Tibial nerve (tissue), 4 donors: Measurements from ENCODE around the gene SRGAP2B.
"Not testable (repeated sequence)": the region's sequence is repeated elsewhere in the genome, so short reads cannot be mapped to it uniquely, and the experiment has no call there.

Experiments
- EP300 ChIP-seq, 2 donors: sonication (generic); formaldehyde crosslinking; IDR thresholded peaks; one replicate each; pipeline ENCODE4 v1.6.1; 2017; ENCODE audit warnings: antibody characterized with exemption in 2 of 2, mild to moderate bottlenecking in 1 of 2
- POLR2A ChIP-seq, 2 donors: fragments of 450-650 bp; IDR thresholded peaks; one replicate each; pipeline ENCODE4 v1.6.1; 2017; ENCODE audit warnings: antibody characterized with exemption in 2 of 2, mild to moderate bottlenecking in 2 of 2, moderate library complexity in 2 of 2
- TF ChIP-seq, protein P1 (sequence below), 5 experiments: fragments of 200-600 bp in 3 of 5; fragments of 450-650 bp in 2 of 5; sonication (generic) in 3 of 5; IDR thresholded peaks; one replicate each; pipeline ENCODE4 v1.5.1; 2016 to 2019; ENCODE audit warnings: antibody characterized with exemption in 5 of 5, mild to moderate bottlenecking in 3 of 5, moderate library complexity in 2 of 5

DNA sequence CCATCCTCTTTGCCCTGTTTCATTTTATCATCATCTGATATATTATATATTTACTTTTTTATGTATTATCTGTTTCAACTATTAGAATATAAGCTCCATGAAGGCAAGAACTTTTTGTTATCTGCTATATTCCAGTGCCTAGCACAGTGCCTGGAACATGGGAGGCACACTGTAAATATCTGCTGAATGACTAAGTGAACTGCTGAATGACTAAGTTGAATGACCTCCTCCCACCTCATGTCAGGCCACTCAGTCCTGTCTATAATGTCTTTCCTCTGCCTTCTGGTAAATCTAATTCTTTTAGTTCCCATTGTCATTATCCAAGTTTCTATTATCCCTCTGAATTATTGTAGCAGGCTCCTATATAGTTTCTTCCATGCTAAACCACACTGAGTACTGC, 156.5 kb downstream of the SRGAP2B start:
- TF ChIP-seq, protein P1, sequence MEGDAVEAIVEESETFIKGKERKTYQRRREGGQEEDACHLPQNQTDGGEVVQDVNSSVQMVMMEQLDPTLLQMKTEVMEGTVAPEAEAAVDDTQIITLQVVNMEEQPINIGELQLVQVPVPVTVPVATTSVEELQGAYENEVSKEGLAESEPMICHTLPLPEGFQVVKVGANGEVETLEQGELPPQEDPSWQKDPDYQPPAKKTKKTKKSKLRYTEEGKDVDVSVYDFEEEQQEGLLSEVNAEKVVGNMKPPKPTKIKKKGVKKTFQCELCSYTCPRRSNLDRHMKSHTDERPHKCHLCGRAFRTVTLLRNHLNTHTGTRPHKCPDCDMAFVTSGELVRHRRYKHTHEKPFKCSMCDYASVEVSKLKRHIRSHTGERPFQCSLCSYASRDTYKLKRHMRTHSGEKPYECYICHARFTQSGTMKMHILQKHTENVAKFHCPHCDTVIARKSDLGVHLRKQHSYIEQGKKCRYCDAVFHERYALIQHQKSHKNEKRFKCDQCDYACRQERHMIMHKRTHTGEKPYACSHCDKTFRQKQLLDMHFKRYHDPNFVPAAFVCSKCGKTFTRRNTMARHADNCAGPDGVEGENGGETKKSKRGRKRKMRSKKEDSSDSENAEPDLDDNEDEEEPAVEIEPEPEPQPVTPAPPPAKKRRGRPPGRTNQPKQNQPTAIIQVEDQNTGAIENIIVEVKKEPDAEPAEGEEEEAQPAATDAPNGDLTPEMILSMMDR (IDR thresholded peaks at IDR 0.05): not testable (repeated sequence)
- not testable (repeated sequence) for TF ChIP-seq EP300, POLR2A (IDR thresholded peaks at IDR 0.05)
